ENCODE results near the gene AKAP13.

The AKAP13 gene

GRCh38 chr15:85763157-85763556, 382.8 kb downstream of the AKAP13 start:
- Histone ChIP-seq H3K27me3 (ENCODE audit: insufficient read depth, low read length) (no peaks in the 10 kb centered on the region), H3K4me3 (ENCODE audit: low read length) (no peak overlapping the region), H3K27ac (ENCODE audit: low read length) (no peak overlapping the region), H3K9ac (ENCODE audit: low read depth, low read length) (no peak overlapping the region), H3K9me3 (ENCODE audit: insufficient read depth, low read depth, low read length) (no peaks in the 10 kb centered on the region), H3K4me1 (ENCODE audit: insufficient read depth, low read length) (no peaks in the 10 kb centered on the region; the same call in 1 of the 2 replicates), H3K36me3 (ENCODE audit: insufficient read depth, low read depth, low read length) (peaks cover 34% of the 10 kb centered on the region; the same call in 1 of the 2 replicates)

- Histone ChIP-seq H3K27me3 (ENCODE audit: insufficient read depth, low read length) (no peaks in the 10 kb centered on the region), H3K9ac (ENCODE audit: low read depth, low read length) (no peak overlapping the region), H3K36me3 (ENCODE audit: insufficient read depth, low read depth, low read length) (peaks cover 42% of the 10 kb centered on the region; the same call in 1 of the 2 replicates), H3K27ac (ENCODE audit: low read length) (no peak overlapping the region), H3K4me3 (ENCODE audit: low read length) (no peak overlapping the region), H3K9me3 (ENCODE audit: insufficient read depth, low read depth, low read length) (no peaks in the 10 kb centered on the region), H3K4me1 (ENCODE audit: insufficient read depth, low read length) (no peaks in the 10 kb centered on the region; the same call in 1 of the 2 replicates)
Observed at GRCh38 chr15:85763673-85764633, 383.6 kb downstream of the AKAP13 start.

GRCh38 chr15:85764649-85765277, 384.4 kb downstream of the AKAP13 start:
- H3K27ac ChIP-seq (ENCODE audit: low read length) = no peak overlapping the region
- no peak overlapping the region for H3K9ac ChIP-seq (ENCODE audit: low read depth, low read length)
- no peaks in the 10 kb centered on the region for H3K9me3 ChIP-seq (ENCODE audit: insufficient read depth, low read depth, low read length)
- peaks cover 44% of the 10 kb centered on the region; the same call in 1 of the 2 replicates for H3K36me3 ChIP-seq (ENCODE audit: insufficient read depth, low read depth, low read length)
- no peaks in the 10 kb centered on the region for H3K27me3 ChIP-seq (ENCODE audit: insufficient read depth, low read length)
- H3K4me3 ChIP-seq (ENCODE audit: low read length) = no peak overlapping the region
- H3K4me1 ChIP-seq (ENCODE audit: insufficient read depth, low read length) = no peaks in the 10 kb centered on the region; the same call in 1 of the 2 replicates

- Histone ChIP-seq H3K4me3 (ENCODE audit: low read length) (no peak overlapping the region), H3K4me1 (ENCODE audit: insufficient read depth, low read length) (no peaks in the 10 kb centered on the region; the same call in 1 of the 2 replicates), H3K27me3 (ENCODE audit: insufficient read depth, low read length) (no peaks in the 10 kb centered on the region), H3K27ac (ENCODE audit: low read length) (no peak overlapping the region), H3K9me3 (ENCODE audit: insufficient read depth, low read depth, low read length) (no peaks in the 10 kb centered on the region), H3K9ac (ENCODE audit: low read depth, low read length) (no peak overlapping the region), H3K36me3 (ENCODE audit: insufficient read depth, low read depth, low read length) (peaks cover 31% of the 10 kb centered on the region; the same call in 1 of the 2 replicates)
Observed at GRCh38 chr15:85766001-85766831, 385.8 kb downstream of the AKAP13 start.

GRCh38 chr15:85767785-85768529, 387.6 kb downstream of the AKAP13 start:
- no peaks in the 10 kb centered on the region for H3K9me3 ChIP-seq (ENCODE audit: insufficient read depth, low read depth, low read length)
- no peak overlapping the region for H3K27ac ChIP-seq (ENCODE audit: low read length)
- no peak overlapping the region for H3K4me3 ChIP-seq (ENCODE audit: low read length)
- no peak overlapping the region for H3K9ac ChIP-seq (ENCODE audit: low read depth, low read length)
- no peaks in the 10 kb centered on the region; the same call in 1 of the 2 replicates for H3K4me1 ChIP-seq (ENCODE audit: insufficient read depth, low read length)
- no peaks in the 10 kb centered on the region for H3K27me3 ChIP-seq (ENCODE audit: insufficient read depth, low read length)
- H3K36me3 ChIP-seq (ENCODE audit: insufficient read depth, low read depth, low read length) = peaks cover 25% of the 10 kb centered on the region; the same call in 1 of the 2 replicates

GRCh38 chr15:85768595-85769168, 388.3 kb downstream of the AKAP13 start:
- no peaks in the 10 kb centered on the region; the same call in 1 of the 2 replicates for H3K4me1 ChIP-seq (ENCODE audit: insufficient read depth, low read length)
- H3K27ac ChIP-seq (ENCODE audit: low read length) = no peak overlapping the region
- no peak overlapping the region for H3K9ac ChIP-seq (ENCODE audit: low read depth, low read length)
- no peak overlapping the region for H3K4me3 ChIP-seq (ENCODE audit: low read length)
- no peaks in the 10 kb centered on the region for H3K27me3 ChIP-seq (ENCODE audit: insufficient read depth, low read length)
- H3K9me3 ChIP-seq (ENCODE audit: insufficient read depth, low read depth, low read length) = no peaks in the 10 kb centered on the region
- H3K36me3 ChIP-seq (ENCODE audit: insufficient read depth, low read depth, low read length) = peaks cover 20% of the 10 kb centered on the region; the same call in 1 of the 2 replicates

- no peak overlapping the region for H3K27ac ChIP-seq (ENCODE audit: low read length)
- H3K9ac ChIP-seq (ENCODE audit: low read depth, low read length) = no peak overlapping the region
- H3K36me3 ChIP-seq (ENCODE audit: insufficient read depth, low read depth, low read length) = peaks cover 20% of the 10 kb centered on the region; the same call in 1 of the 2 replicates
- no peak overlapping the region for H3K4me3 ChIP-seq (ENCODE audit: low read length)
- no peaks in the 10 kb centered on the region for H3K27me3 ChIP-seq (ENCODE audit: insufficient read depth, low read length)
- no peaks in the 10 kb centered on the region for H3K9me3 ChIP-seq (ENCODE audit: insufficient read depth, low read depth, low read length)
- no peaks in the 10 kb centered on the region; the same call in 1 of the 2 replicates for H3K4me1 ChIP-seq (ENCODE audit: insufficient read depth, low read length)
Observed at GRCh38 chr15:85769182-85769900, 388.9 kb downstream of the AKAP13 start.

- Histone ChIP-seq H3K9me3 (ENCODE audit: insufficient read depth, low read depth, low read length) (no peaks in the 10 kb centered on the region), H3K27me3 (ENCODE audit: insufficient read depth, low read length) (no peaks in the 10 kb centered on the region), H3K4me1 (ENCODE audit: insufficient read depth, low read length) (no peaks in the 10 kb centered on the region; the same call in 1 of the 2 replicates), H3K36me3 (ENCODE audit: insufficient read depth, low read depth, low read length) (peaks cover 20% of the 10 kb centered on the region; the same call in 1 of the 2 replicates), H3K27ac (ENCODE audit: low read length) (no peak overlapping the region), H3K4me3 (ENCODE audit: low read length) (no peak overlapping the region), H3K9ac (ENCODE audit: low read depth, low read length) (no peak overlapping the region)
Observed at GRCh38 chr15:85770096-85771041, 390.0 kb downstream of the AKAP13 start.

GRCh38 chr15:85771271-85771670, 390.9 kb downstream of the AKAP13 start:
- Histone ChIP-seq H3K36me3 (ENCODE audit: insufficient read depth, low read depth, low read length) (peaks cover 20% of the 10 kb centered on the region; the same call in 1 of the 2 replicates), H3K4me1 (ENCODE audit: insufficient read depth, low read length) (no peaks in the 10 kb centered on the region), H3K27ac (ENCODE audit: low read length) (no peak overlapping the region), H3K9ac (ENCODE audit: low read depth, low read length) (no peak overlapping the region), H3K27me3 (ENCODE audit: insufficient read depth, low read length) (no peaks in the 10 kb centered on the region), H3K4me3 (ENCODE audit: low read length) (no peak overlapping the region), H3K9me3 (ENCODE audit: insufficient read depth, low read depth, low read length) (no peaks in the 10 kb centered on the region)

Measured in iPS-20b (cell line).